GM13976 (cell line): ENCODE data around the gene RAB7A.
"Not testable (repeated sequence)": the region's sequence is repeated elsewhere in the genome, so short reads cannot be mapped to it uniquely, and the experiment has no call there.

ENCODE experiments used
- DNase-seq: peaks from one replicate; pipeline ENCODE4 v3.0.0; 2012; ENCODE audit warnings: low spot score
- in situ Hi-C: fragments of 300-500 bp; cut with MboI; formaldehyde crosslinking; loops from one replicate; pipeline ENCODE4 v1.12.0; 2022; ENCODE audit warnings: low sequenced_read_pairs, mixed read lengths, inconsistent platforms; ENCODE audit not compliant: unreplicated experiment
- TF ChIP-seq, protein P1 (sequence below): IDR thresholded peaks from 2 replicates; pipeline ENCODE4 v1.5.1; 2012; ENCODE audit warnings: borderline replicate concordance, mild to moderate bottlenecking; ENCODE audit not compliant: insufficient read depth; ENCODE audit errors: extremely low read depth, missing control alignments, control extremely low read depth

RAB7A gene

DNA sequence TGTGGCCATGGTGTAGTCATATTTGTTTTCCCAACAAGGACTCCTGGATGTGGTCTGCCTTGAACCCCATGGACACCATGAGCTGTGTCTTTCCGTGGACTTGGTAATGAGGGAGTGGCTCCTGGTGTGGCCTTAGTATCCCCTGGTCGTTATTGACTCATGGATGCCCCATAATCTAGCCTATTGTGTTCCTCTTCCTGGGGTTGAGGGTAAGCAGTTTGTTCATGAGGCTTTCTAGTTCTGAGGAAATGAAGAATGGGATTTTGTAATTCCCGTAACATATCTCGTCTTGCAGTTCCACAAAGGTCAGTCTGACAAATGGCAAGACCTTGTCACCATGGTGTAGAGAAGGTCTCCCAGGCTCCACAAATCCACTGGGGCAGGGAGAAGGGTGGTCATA, 22.6 kb downstream of the RAB7A start:
- DNase-seq: no peak
- TF ChIP-seq, protein P1, sequence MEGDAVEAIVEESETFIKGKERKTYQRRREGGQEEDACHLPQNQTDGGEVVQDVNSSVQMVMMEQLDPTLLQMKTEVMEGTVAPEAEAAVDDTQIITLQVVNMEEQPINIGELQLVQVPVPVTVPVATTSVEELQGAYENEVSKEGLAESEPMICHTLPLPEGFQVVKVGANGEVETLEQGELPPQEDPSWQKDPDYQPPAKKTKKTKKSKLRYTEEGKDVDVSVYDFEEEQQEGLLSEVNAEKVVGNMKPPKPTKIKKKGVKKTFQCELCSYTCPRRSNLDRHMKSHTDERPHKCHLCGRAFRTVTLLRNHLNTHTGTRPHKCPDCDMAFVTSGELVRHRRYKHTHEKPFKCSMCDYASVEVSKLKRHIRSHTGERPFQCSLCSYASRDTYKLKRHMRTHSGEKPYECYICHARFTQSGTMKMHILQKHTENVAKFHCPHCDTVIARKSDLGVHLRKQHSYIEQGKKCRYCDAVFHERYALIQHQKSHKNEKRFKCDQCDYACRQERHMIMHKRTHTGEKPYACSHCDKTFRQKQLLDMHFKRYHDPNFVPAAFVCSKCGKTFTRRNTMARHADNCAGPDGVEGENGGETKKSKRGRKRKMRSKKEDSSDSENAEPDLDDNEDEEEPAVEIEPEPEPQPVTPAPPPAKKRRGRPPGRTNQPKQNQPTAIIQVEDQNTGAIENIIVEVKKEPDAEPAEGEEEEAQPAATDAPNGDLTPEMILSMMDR: no peak
- in situ Hi-C loops: no loop called here

DNA sequence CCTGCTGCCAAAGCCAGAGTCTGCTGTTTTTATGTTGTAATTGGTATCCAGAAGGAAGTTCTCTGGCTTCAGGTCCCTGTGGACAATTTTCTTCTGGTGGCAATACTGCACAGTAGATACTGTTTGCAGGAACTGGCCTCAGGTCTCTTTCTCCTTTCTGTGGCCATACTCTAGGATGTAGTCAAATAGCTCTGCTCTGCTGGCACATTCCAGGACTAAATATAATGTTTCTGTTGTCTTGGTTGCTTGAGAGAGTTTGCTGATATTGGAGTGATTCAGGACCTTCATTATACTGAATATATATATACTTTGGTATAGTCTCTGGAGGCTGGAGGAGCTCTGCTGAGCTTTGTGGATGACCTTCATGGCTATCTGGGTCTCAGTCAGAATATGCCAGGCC, 23.1 kb downstream of the RAB7A start:
- DNase-seq: no peak
- in situ Hi-C loops: no loop called here
- TF ChIP-seq, protein P1: no peak

DNA sequence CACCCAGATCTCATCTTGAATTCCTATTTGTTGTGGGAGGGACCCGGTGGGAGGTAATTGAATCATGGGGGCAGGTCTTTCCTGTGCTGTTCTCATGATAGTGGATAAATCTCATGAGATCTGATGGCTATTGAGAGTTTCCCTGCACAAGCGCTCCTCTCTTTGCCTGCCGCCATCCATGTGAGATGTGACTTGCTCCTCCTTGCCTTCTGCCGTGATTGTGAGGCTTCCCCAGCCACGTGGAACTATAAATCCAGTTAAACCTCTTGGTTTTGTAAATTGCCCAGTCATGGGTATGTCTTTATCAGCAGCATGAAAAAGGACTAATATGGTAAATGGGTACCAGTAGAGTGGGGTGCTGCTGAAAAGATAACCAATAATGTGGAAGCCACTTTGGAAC, 23.6 kb downstream of the RAB7A start:
- in situ Hi-C loops, DNase-seq: not testable (repeated sequence)

DNA sequence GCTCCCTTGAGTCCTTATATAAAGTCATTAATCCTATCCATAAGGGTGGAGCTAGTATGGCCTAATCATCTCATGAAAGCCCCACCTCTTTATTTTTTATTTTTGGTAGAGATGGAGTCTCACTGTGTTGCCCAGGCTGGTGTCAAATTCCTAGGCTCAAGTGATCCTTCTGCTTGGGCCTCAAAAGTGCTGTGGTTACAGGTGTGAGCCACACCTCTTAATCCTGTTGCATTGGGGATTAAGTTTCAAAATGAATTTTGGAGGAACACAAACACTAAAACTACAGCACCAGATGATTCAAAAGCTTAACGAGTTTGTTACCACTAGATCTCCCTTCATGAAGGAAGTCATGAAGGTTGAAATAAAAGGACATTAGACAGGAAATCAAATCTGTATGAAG, 27.7 kb downstream of the RAB7A start:
- in situ Hi-C loops: no loop called here
- TF ChIP-seq, protein P1: no peak
- no peak for DNase-seq

DNA sequence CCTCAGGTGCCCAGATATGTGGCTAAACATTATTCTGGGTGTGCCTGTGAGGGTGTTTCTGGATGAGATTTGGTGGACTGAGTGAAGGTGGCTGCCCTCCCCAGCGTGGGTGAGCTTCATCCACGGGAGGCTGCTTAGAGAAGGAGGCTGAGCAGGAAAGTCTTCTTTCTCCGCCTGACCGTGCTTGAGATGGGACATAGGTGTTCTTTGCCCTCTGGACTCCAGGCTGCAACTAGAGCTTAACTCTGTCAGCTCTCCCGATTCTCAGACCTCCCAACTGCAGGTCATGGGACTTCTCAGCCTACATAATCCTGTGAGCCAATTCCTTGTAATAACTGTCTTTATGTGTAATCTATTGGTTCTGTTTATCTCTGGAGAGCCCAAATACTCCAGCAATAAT, 34.1 kb downstream of the RAB7A start:
- in situ Hi-C loops: no loop called here
- DNase-seq: no peak
- TF ChIP-seq, protein P1: no peak

DNA sequence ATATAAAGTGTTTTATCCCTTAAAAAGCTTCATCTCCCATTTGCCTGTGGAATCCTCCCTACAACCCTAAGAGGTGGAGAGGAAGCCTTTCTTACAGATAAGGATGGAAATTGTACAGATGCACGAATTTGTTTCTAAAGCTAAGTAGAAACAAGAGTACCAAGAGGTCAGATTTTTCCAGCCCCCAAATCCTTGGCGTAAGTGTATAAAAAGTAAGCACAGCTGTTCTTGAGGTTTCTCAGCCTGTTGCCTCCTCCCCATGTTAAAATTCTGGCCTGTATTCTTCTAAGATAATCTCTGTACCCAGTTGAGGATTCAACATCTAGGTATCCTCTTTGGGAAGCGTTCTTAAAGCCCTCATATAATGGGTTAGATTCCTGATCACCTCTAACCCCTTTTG, 34.9 kb downstream of the RAB7A start:
- no peak for DNase-seq
- TF ChIP-seq, protein P1: no peak
- in situ Hi-C loops: no loop called here

DNA sequence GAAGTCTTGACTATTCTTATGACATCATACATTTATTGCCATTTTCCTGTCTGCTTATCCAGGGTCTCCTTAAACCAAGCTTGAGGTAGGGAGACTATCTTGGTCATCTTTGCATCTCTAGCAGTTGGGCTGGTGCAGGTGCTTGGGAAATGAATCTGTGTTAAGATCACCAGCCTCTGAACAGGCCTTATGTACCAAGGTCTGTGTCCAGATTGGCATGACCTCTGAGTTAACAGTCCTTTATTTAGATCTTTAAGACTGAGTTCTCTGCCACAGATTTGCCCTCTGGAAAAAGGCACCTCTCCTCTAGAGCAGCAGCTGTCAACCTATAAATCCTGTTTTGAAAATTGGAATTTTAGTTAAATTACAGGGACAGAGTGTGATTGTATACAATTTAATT, 35.4 kb downstream of the RAB7A start:
- DNase-seq: no peak
- in situ Hi-C loops: no loop called here
- TF ChIP-seq, protein P1: no peak

DNA sequence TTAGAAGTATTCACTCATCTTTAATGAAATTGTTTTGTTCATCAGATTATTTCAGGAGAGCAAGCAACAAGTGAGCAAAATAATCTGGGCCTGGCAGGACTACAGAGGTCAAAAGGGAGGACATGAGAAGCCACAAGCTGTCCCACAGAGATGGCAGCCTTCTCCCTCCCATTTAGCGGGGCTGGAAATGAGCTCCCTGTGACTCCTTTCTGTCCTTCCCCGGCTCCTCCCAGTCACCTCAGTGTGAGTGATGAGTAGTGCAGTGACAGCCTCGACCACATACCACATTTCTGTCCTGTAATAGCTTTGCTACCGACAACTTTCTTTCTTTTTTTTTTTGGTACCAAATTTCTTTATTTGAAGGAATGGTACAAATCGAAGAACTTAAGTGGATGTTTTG, 38.0 kb downstream of the RAB7A start:
- DNase-seq: no peak
- TF ChIP-seq, protein P1: no peak
- in situ Hi-C loops: no loop called here
